ENCODE data around the gene LAMB2.
A peak's percentile ranks its signal among the peaks of the same experiment; 100 is the strongest.

Gene LAMB2

GRCh38 chr3:49161197-49161596, 28.3 kb upstream of the LAMB2 start:
- DNase-seq = no peak

- no peak for DNase-seq
These were observed 25.9 kb upstream of the LAMB2 start for GRCh38 chr3:49158792-49159191.

- peak; percentile 10 for DNase-seq
These were observed 25.4 kb upstream of the LAMB2 start for GRCh38 chr3:49158103-49158709.

- no peak for DNase-seq
These were observed 24.4 kb upstream of the LAMB2 start for GRCh38 chr3:49157289-49157688.

- no peak for DNase-seq
These were observed 20.6 kb upstream of the LAMB2 start for GRCh38 chr3:49153349-49153912.

GRCh38 chr3:49151610-49152009, 18.8 kb upstream of the LAMB2 start:
- no peak for DNase-seq

GRCh38 chr3:49148159-49148558, 15.3 kb upstream of the LAMB2 start:
- DNase-seq = no peak

- no peak for DNase-seq
These were observed 7.2 kb upstream of the LAMB2 start for GRCh38 chr3:49140080-49140479.

- DNase-seq = no peak
These were observed 2.6 kb upstream of the LAMB2 start for GRCh38 chr3:49135499-49135898.

GRCh38 chr3:49134471-49135265, 1.8 kb upstream of the LAMB2 start:
- DNase-seq = no peak

GRCh38 chr3:49133226-49133951, 539 bp upstream of the LAMB2 start:
- peak; percentile 90 for DNase-seq

- no peak for DNase-seq
These were observed 795 bp downstream of the LAMB2 start for GRCh38 chr3:49132073-49132436.

GRCh38 chr3:49131576-49131975, 1.3 kb downstream of the LAMB2 start:
- DNase-seq = no peak

- no peak for DNase-seq
These were observed 1.8 kb downstream of the LAMB2 start for GRCh38 chr3:49131040-49131439.

- DNase-seq = no peak
These were observed 7.7 kb downstream of the LAMB2 start for GRCh38 chr3:49124991-49125670.

- DNase-seq = no peak
These were observed 8.6 kb downstream of the LAMB2 start for GRCh38 chr3:49124203-49124602.

GRCh38 chr3:49123687-49124086, 9.2 kb downstream of the LAMB2 start:
- no peak for DNase-seq

- no peak for DNase-seq
These were observed 9.8 kb downstream of the LAMB2 start for GRCh38 chr3:49122886-49123545.

- no peak for DNase-seq
These were observed 10.4 kb downstream of the LAMB2 start for GRCh38 chr3:49122451-49122850.

GRCh38 chr3:49122022-49122421, 10.8 kb downstream of the LAMB2 start:
- DNase-seq = no peak

GRCh38 chr3:49121132-49121736, 11.6 kb downstream of the LAMB2 start:
- DNase-seq = no peak
